Measurements from ENCODE around the gene CXCL3. TPM values are rescaled to one million over a fixed set of nuclear protein-coding genes. Genes with fewer than 3 reads are reported as not detected.

Gene CXCL3
- total RNA-seq, 2 experiments from 2014 or later, result not detected

- TF ChIP-seq CTCF (conservative IDR thresholded peaks at IDR 0.05; ENCODE audit: low read length), result no peak
- TF ChIP-seq EZH2phosphoT487 (IDR thresholded peaks at IDR 0.05; ENCODE audit: borderline replicate concordance, low read depth, low read length), result no peak
- DNase-seq (ENCODE audit: low spot score), result no peak
- H2AFZ ChIP-seq (ENCODE audit: low read length), result no peak overlapping the region
Observed at GRCh38 chr4:74055498-74055897, 17.0 kb upstream of the CXCL3 start.

DNA sequence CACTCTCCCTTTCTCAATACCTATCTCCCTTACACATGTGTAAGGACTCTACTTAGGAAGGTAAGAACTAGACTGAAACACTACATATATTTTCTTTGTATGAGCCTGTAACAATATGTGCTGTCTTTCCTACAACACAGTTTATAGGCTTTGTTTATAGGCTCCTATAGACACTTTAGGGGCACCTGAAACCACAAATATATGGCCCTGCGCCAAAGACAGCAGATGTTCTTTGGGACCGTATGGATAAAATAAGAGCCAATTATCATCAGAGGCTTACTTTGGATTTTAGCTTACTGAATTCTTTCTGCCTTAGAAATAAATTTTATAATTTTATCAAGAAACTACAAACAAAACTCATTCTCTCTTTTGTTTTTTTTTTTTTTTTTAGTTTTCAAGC, 16.6 kb upstream of the CXCL3 start:
- H3K4me3 ChIP-seq (ENCODE audit: low read depth, low read length, poor library complexity, severe bottlenecking), result no peak overlapping the region
- no peak for DNase-seq (ENCODE audit: low spot score)
- H3K9me2 ChIP-seq (ENCODE audit: insufficient read depth, low read length), result no peaks in the 10 kb centered on the region
- H4K20me1 ChIP-seq (ENCODE audit: insufficient read depth, low read length), result no peaks in the 10 kb centered on the region
- no peak for TF ChIP-seq CTCF (conservative IDR thresholded peaks at IDR 0.05; ENCODE audit: low read length)
- TF ChIP-seq EZH2phosphoT487 (IDR thresholded peaks at IDR 0.05; ENCODE audit: borderline replicate concordance, low read depth, low read length), result no peak
- H3K27ac ChIP-seq (ENCODE audit: low read depth, low read length, poor library complexity, severe bottlenecking), result no peak overlapping the region
- no peaks in the 10 kb centered on the region for H3K4me1 ChIP-seq (ENCODE audit: insufficient read depth, low read length, poor library complexity, severe bottlenecking)
- no peak overlapping the region for H2AFZ ChIP-seq (ENCODE audit: low read length)
- intact Hi-C loops (cut with micrococcal nuclease; ENCODE audit: unreplicated experiment), result no loop called here
- no peak overlapping the region for H3K4me2 ChIP-seq (ENCODE audit: low read length)
- H3K36me3 ChIP-seq (ENCODE audit: insufficient read depth, low read length), result no peaks in the 10 kb centered on the region
- H3K79me2 ChIP-seq (ENCODE audit: insufficient read depth, low read depth, low read length), result no peaks in the 10 kb centered on the region
- ChIA-PET CTCF (ENCODE audit: unreplicated experiment) (no interaction called here), POLR2A (interaction anchor here (0.6 to 0.7 kb wide), 3 partner anchors 90 to 677 kb away, joined by 3 to 4 read pairs (median 3); no protein-coding TSS in a partner anchor)
- no peaks in the 10 kb centered on the region for H3K9me3 ChIP-seq (ENCODE audit: low read length)
- no TSS peak for BruUV-seq (replicated peaks)

More at GRCh38 chr4:74055498-74055897, 17.0 kb upstream of the CXCL3 start:
- no TSS peak for BruUV-seq (replicated peaks)
- ChIA-PET CTCF (ENCODE audit: unreplicated experiment) (no interaction called here), POLR2A (interaction anchor here (0.6 to 0.7 kb wide), 3 partner anchors 90 to 677 kb away, joined by 3 to 4 read pairs (median 3); no protein-coding TSS in a partner anchor)
- H3K4me2 ChIP-seq (ENCODE audit: low read length), result no peak overlapping the region
- no peak overlapping the region for H3K4me3 ChIP-seq (ENCODE audit: low read depth, low read length, poor library complexity, severe bottlenecking)
- no peaks in the 10 kb centered on the region for H3K9me2 ChIP-seq (ENCODE audit: insufficient read depth, low read length)
- no peak overlapping the region for H3K27ac ChIP-seq (ENCODE audit: low read depth, low read length, poor library complexity, severe bottlenecking)
- no peaks in the 10 kb centered on the region for H3K79me2 ChIP-seq (ENCODE audit: insufficient read depth, low read depth, low read length)
- H3K9me3 ChIP-seq (ENCODE audit: low read length), result no peaks in the 10 kb centered on the region
- no peaks in the 10 kb centered on the region for H3K4me1 ChIP-seq (ENCODE audit: insufficient read depth, low read length, poor library complexity, severe bottlenecking)
- H4K20me1 ChIP-seq (ENCODE audit: insufficient read depth, low read length), result no peaks in the 10 kb centered on the region
- H3K36me3 ChIP-seq (ENCODE audit: insufficient read depth, low read length), result no peaks in the 10 kb centered on the region
- intact Hi-C loops (cut with micrococcal nuclease; ENCODE audit: unreplicated experiment), result no loop called here

DNA sequence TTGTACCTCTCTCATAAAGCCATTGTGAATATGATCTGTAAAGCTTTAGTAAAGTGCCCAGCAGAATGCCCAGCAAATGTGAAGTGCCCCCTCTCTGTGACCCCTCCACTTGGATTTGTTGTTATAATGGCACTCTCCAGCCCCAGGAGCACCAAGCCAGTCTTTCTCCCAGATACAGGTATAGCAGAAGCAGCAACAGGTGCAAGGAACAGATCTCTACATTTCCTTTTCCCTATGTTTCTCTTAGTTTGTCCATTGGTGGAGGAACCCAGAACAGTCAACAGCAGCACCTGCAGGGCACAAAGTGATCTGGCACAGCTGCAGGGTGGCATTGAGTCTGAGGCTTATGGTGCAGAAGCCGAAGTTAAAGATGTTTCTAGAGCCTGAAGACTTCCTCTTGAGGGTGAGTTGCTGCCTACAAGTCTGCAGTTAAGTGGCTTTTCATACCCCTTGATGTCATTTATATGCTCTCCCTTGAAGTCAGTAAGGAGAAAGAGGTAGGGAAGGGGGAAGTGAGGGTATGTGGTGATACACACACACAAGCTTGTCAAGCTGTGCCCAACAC, 16.1 kb upstream of the CXCL3 start:
- Histone ChIP-seq H3K9me2 (ENCODE audit: insufficient read depth, low read length) (no peaks in the 10 kb centered on the region), H3K36me3 (ENCODE audit: insufficient read depth, low read length) (no peaks in the 10 kb centered on the region), H3K4me2 (ENCODE audit: low read length) (no peak overlapping the region), H4K20me1 (ENCODE audit: insufficient read depth, low read length) (no peaks in the 10 kb centered on the region), H3K4me3 (ENCODE audit: low read depth, low read length, poor library complexity, severe bottlenecking) (no peak overlapping the region), H3K79me2 (ENCODE audit: insufficient read depth, low read depth, low read length) (no peaks in the 10 kb centered on the region), H3K9me3 (ENCODE audit: low read length) (no peaks in the 10 kb centered on the region), H2AFZ (ENCODE audit: low read length) (no peak overlapping the region), H3K27ac (ENCODE audit: low read depth, low read length, poor library complexity, severe bottlenecking) (no peak overlapping the region), H3K4me1 (ENCODE audit: insufficient read depth, low read length, poor library complexity, severe bottlenecking) (no peaks in the 10 kb centered on the region)
- intact Hi-C loops (cut with micrococcal nuclease; ENCODE audit: unreplicated experiment), result no loop called here
- no TSS peak for BruUV-seq (replicated peaks)
- TF ChIP-seq EZH2phosphoT487 (IDR thresholded peaks at IDR 0.05; ENCODE audit: borderline replicate concordance, low read depth, low read length) (no peak), CTCF (conservative IDR thresholded peaks at IDR 0.05; ENCODE audit: low read length) (no peak)
- CTCF ChIA-PET (ENCODE audit: unreplicated experiment), result no interaction called here
- no peak for DNase-seq (ENCODE audit: low spot score)
- POLR2A ChIA-PET, result interaction anchor here (0.6 to 0.7 kb wide), 3 partner anchors 89 to 677 kb away, joined by 3 to 4 read pairs (median 3); no protein-coding TSS in a partner anchor
